RWPE1 (cell line): ENCODE data around the gene EGFLAM.

Source experiments
- CTCF ChIA-PET: fragments of 350-600 bp; sonication (Branson Sonifier 250); formaldehyde crosslinking; extraction: SDS; loops from one replicate; lab custom pipeline; 2021; lab: Yijun Ruan, JAX
- POLR2A ChIA-PET: fragments of 400-600 bp; formaldehyde crosslinking; extraction: SDS; loops from one replicate; lab custom pipeline; 2020; ENCODE audit warnings: antibody characterized with exemption; ENCODE audit not compliant: low non-redundant PET; lab: Yijun Ruan, JAX
- DNase-seq: peaks from one replicate; pipeline ENCODE4 v3.0.0; 2012; ENCODE audit warnings: low spot score
- H3K27ac ChIP-seq: fragments of 450-650 bp; 2 replicates; pipeline ENCODE4 v1.5.1; 2017
- TF ChIP-seq, protein P1 (sequence below): fragments of 450-650 bp; conservative IDR thresholded peaks from 2 replicates; pipeline ENCODE4 v1.5.1; 2017; ENCODE audit warnings: low read depth, mild to moderate bottlenecking

Gene EGFLAM

DNA sequence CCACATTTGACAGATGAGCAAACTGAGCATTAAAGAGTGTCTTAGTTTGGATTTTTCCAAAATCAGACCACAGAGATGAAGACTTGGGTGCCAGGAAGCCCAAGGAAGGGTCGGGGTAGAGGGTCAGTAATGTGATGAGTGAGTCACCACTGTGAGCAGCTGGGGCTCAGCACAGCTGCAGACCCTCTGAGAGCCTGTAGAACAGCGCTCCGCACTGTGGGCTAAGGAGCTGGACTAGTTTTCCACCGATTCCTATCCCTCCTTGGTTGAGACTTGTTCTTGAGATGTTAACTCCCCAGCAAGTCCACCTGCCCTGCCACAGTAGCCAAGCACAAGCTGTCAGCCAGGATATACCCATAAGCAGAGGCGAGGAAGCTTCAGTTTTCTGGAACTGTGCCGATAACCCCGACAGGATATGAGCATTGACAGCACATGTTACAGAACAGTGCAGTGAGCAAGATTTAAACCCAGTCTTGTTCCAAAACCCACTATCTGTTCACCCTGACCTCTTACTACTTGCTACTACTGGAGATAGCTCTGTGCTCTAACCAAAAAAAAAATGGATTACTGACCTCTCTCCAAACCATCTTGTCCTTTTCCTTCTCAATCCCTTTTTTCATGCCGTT is 31.8 kb downstream of the EGFLAM start:
- H3K27ac ChIP-seq: no peak overlapping the region
- CTCF ChIA-PET: no interaction called here
- DNase-seq: no peak
- POLR2A ChIA-PET: no interaction called here
- TF ChIP-seq, protein P1, sequence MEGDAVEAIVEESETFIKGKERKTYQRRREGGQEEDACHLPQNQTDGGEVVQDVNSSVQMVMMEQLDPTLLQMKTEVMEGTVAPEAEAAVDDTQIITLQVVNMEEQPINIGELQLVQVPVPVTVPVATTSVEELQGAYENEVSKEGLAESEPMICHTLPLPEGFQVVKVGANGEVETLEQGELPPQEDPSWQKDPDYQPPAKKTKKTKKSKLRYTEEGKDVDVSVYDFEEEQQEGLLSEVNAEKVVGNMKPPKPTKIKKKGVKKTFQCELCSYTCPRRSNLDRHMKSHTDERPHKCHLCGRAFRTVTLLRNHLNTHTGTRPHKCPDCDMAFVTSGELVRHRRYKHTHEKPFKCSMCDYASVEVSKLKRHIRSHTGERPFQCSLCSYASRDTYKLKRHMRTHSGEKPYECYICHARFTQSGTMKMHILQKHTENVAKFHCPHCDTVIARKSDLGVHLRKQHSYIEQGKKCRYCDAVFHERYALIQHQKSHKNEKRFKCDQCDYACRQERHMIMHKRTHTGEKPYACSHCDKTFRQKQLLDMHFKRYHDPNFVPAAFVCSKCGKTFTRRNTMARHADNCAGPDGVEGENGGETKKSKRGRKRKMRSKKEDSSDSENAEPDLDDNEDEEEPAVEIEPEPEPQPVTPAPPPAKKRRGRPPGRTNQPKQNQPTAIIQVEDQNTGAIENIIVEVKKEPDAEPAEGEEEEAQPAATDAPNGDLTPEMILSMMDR: no peak

- DNase-seq: peak; percentile 26
- ChIA-PET POLR2A (no interaction called here), CTCF (no interaction called here)
- TF ChIP-seq, protein P1: no peak
- no peak overlapping the region for H3K27ac ChIP-seq
These were observed 33.0 kb downstream of the EGFLAM start for GRCh38 chr5:38291355-38291754.

DNA sequence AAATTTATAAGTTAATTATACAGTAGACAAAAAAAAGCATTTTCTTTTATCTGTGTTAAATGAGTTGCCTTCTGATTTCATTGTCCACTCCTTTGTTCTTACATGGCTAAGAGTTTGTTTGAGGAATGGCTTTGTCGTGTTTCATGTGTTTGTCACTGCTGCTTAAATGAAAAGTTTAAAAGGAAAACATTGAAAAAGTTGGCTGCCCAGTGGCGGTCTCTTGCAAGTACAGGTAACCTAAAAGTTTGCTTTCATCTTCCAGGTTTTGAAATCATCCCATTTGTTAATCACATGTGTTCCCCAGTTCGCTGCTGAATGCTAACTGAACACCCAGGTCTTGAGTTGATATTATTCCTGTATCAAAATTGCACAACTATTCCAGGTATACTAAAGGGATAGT is 33.9 kb downstream of the EGFLAM start:
- ChIA-PET CTCF (interaction anchor here (0.6 to 1.3 kb wide), 2 partner anchors 11 to 27 kb away, joined by 4 read pairs; no protein-coding TSS in a partner anchor), POLR2A (no interaction called here)
- TF ChIP-seq, protein P1: no peak
- H3K27ac ChIP-seq: no peak overlapping the region
- DNase-seq: no peak

- no peak overlapping the region for H3K27ac ChIP-seq
- DNase-seq: no peak
- TF ChIP-seq, protein P1: no peak
- POLR2A ChIA-PET: no interaction called here
- CTCF ChIA-PET: no interaction called here
These were observed 37.4 kb downstream of the EGFLAM start for GRCh38 chr5:38295751-38296150.

DNA sequence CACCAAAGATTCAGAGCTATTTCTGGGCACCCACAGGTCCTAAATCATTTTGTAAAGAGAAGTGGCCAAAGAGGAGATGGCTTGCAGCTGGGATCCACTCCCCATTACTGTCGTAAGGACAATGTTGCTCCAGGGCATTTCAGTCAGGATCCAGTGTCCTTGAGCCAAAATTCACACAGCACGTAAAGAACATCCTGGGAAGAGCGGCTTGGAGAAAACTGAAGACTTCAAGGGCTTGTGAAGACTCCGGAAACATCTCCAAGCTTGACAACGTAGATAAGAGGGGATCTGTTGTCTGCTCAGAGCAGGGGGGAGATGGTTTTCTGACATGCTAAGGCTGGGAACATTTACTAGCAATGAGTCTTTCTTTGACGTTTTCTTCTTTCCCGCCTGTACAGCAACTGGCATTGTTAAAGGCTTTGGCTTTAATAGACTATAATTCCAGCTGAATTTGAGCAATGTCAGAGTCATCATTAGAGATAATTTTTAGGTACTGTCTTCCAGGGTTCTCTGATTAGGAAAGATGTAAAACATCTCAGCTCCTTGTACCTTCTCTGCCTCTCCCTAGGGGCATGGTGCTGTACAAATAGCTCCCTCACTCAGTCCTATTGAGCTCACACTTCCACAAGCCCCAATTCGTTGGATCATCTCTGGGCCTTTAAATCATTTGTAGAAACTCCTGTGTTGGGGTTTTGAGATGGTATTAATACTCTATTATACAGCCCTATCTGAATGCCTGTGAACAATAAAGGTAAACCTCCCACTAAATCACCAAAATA is 39.7 kb downstream of the EGFLAM start:
- TF ChIP-seq, protein P1: no peak
- no peak overlapping the region for H3K27ac ChIP-seq
- ChIA-PET CTCF (interaction anchor here (0.7 to 1.3 kb wide), 2 partner anchors 33 to 84 kb away, joined by 3 to 5 read pairs; no protein-coding TSS in a partner anchor), POLR2A (no interaction called here)
- no peak for DNase-seq

DNA sequence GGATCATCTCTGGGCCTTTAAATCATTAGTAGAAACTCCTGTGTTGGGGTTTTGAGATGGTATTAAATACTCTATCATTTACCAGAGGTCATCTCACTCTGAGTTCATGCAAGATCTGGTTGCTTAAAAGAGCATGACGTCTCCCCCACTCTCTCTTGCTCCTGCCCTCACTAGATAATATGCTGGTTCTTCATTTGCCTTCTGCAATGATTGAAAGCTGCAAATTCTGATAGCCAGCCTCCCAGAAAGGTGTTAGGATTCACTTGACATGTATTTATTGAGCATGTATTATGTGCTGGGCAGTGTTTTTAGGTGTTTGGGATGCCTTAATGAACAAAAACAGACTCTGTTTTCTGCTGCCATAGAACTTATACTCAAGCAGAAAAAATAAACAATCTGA is 41.2 kb downstream of the EGFLAM start:
- ChIA-PET CTCF (no interaction called here), POLR2A (no interaction called here)
- TF ChIP-seq, protein P1: no peak
- DNase-seq: no peak
- H3K27ac ChIP-seq: no peak overlapping the region
